ENCODE data around the gene ZNF605.

DNA sequence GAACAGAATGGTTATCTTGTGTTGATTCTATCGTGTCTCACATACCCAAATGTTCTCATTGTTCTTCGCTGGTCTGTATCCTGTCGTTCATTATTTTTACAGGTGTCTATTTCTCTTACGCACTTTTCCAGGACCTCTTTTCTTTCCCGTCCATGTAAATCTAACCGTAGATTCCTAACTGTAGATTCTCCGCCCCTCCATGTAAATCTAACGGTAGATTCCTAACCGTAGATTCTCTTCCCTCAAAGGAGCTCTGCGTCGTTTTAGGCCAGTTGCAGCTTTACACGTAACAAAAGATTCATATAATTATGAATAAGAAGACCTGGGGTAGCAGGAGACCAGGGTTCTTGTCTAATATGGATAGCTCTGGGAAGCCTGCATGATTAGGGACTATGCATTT lies 9.7 kb upstream of the ZNF605 start:
- TF ChIP-seq EZH2phosphoT487 (IDR thresholded peaks at IDR 0.05; ENCODE audit: insufficient read depth, low read depth) (no peak), EZH2 (IDR thresholded peaks at IDR 0.05; ENCODE audit: insufficient read depth, poor library complexity, severe bottlenecking) (no peak)
